ENCODE results near the gene ZCRB1. TPM values are rescaled to one million over a fixed set of nuclear protein-coding genes. Genes with fewer than 3 reads are reported as not detected.

Gene ZCRB1
- total and polyA plus RNA-seq, 2 of the 4 experiments (the other 2 are of a cell fraction): 19.7 to 28.1 TPM

- no peak overlapping the region for H3K56ac ChIP-seq (ENCODE audit: extremely low read depth, insufficient read depth, low read length)
- H4K8ac ChIP-seq (ENCODE audit: low read depth in 2 of 2, low read length in 2 of 2): no peak overlapping the region
- CTCF ChIA-PET: no interaction called here
- no CpG with 5 or more reads among the region's 2 CpGs for WGBS, 2 experiments (ENCODE audit: extremely low coverage in 2 of 2, insufficient read length in 1 of 2)
- no peak for ATAC-seq (ENCODE audit: low read depth)
- H4K91ac ChIP-seq (ENCODE audit: insufficient read depth, low read depth, low read length): no peak overlapping the region
- no peak overlapping the region for H2AK9ac ChIP-seq (replicated peaks; ENCODE audit: low read depth, low read length, poor library complexity)
- peak; percentile 34 for DNase-seq
- no peaks in the 10 kb centered on the region for H3K4me1 ChIP-seq (ENCODE audit: control insufficient read depth, insufficient read depth, low read length)
- H3K4me2 ChIP-seq (ENCODE audit: low read depth, low read length): no peak overlapping the region
- no peak overlapping the region for H4K5ac ChIP-seq (ENCODE audit: low read depth, low read length)
- H3K27ac ChIP-seq (ENCODE audit: insufficient read depth, low read length): no peak overlapping the region
- no peaks in the 10 kb centered on the region for H3K9me3 ChIP-seq (ENCODE audit: control insufficient read depth, insufficient read depth, low read length)
- no peak overlapping the region for H3K23ac ChIP-seq (ENCODE audit: low read depth, low read length)
- H4K20me1 ChIP-seq (ENCODE audit: insufficient read depth, low read length): no peaks in the 10 kb centered on the region
- H3K14ac ChIP-seq (replicated peaks; ENCODE audit: low read depth, low read length): no peak overlapping the region
- intact Hi-C loops (cut with micrococcal nuclease): no loop called here
- H2AK5ac ChIP-seq (ENCODE audit: low read depth, low read length): no peak overlapping the region
- no peak overlapping the region for H2BK5ac ChIP-seq (ENCODE audit: low read depth, low read length, poor library complexity, severe bottlenecking)
- H2BK15ac ChIP-seq (ENCODE audit: low read depth, low read length): no peak overlapping the region
- no peak overlapping the region for H2AFZ ChIP-seq (replicated peaks; ENCODE audit: low read length, poor library complexity)
- no peak overlapping the region for H3K4ac ChIP-seq (ENCODE audit: low read depth, low read length)
- H3K36me3 ChIP-seq (ENCODE audit: control insufficient read depth, insufficient read depth, low read length): no peaks in the 10 kb centered on the region
- H3K18ac ChIP-seq (ENCODE audit: low read depth, low read length): no peak overlapping the region
- BruUV-seq (replicated peaks): no TSS peak
- peaks cover 3% of the 10 kb centered on the region for H3K27me3 ChIP-seq (ENCODE audit: control insufficient read depth, insufficient read depth, low read length)
- TF ChIP-seq BHLHE40 (IDR thresholded peaks at IDR 0.05; ENCODE audit: low read depth, low read length): no peak
- no peak for TF ChIP-seq USF2 (IDR thresholded peaks at IDR 0.05; ENCODE audit: low read depth, low read length)
- no peak for TF ChIP-seq POLR2A (IDR thresholded peaks at IDR 0.05; ENCODE audit: low read depth, low read length)
- TF ChIP-seq CEBPB (IDR thresholded peaks at IDR 0.05; ENCODE audit: low read depth, low read length): no peak
- TF ChIP-seq MAZ (IDR thresholded peaks at IDR 0.05; ENCODE audit: borderline replicate concordance, low read depth, low read length): no peak
- no peak for TF ChIP-seq MAFK (IDR thresholded peaks at IDR 0.05; ENCODE audit: low read depth, low read length)
- TF ChIP-seq SMC3 (IDR thresholded peaks at IDR 0.05; ENCODE audit: low read depth, low read length): no peak
- TF ChIP-seq FOS (IDR thresholded peaks at IDR 0.05; ENCODE audit: low read depth, low read length): no peak
- no peak for TF ChIP-seq MXI1 (IDR thresholded peaks at IDR 0.05; ENCODE audit: borderline replicate concordance, low read depth, low read length)
- no peak for TF ChIP-seq RFX5 (IDR thresholded peaks at IDR 0.05; ENCODE audit: low read depth, low read length)
- TF ChIP-seq ELK1 (IDR thresholded peaks at IDR 0.05; ENCODE audit: borderline replicate concordance, low read depth, low read length): no peak
- TF ChIP-seq RCOR1 (IDR thresholded peaks at IDR 0.05; ENCODE audit: insufficient replicate concordance, low read length): no peak
- POLR2A ChIA-PET (ENCODE audit: unreplicated experiment): no interaction called here
- in situ Hi-C loops (cut with MboI; ENCODE audit: low sequenced_read_pairs): no loop called here
- H3K79me1 ChIP-seq (ENCODE audit: low read depth in 1 of 2, low read length in 2 of 2): no peaks in the 10 kb centered on the region
- H3K4me3 ChIP-seq (ENCODE audit: insufficient read depth, low read depth, low read length): no peak overlapping the region
- dilution Hi-C loops (cut with HindIII; ENCODE audit: low sequenced_read_pairs, unreplicated experiment): no loop called here
- H3K9me1 ChIP-seq (ENCODE audit: insufficient read depth, low read length): no peaks in the 10 kb centered on the region
- H2BK20ac ChIP-seq (ENCODE audit: low read depth, low read length): no peak overlapping the region
- no peak overlapping the region for H2BK120ac ChIP-seq (ENCODE audit: low read depth, low read length)
- no peak overlapping the region for H3K9ac ChIP-seq (ENCODE audit: low read depth, low read length)
These were observed 41.0 kb downstream of the ZCRB1 start for GRCh38 chr12:42284876-42285275.

All from IMR-90 (cell line).